ENCODE results near the gene ZNF418. TPM values are rescaled to one million over a fixed set of nuclear protein-coding genes. Genes with fewer than 3 reads are reported as not detected.
A peak's percentile ranks its signal among the peaks of the same experiment; 100 is the strongest.

The ZNF418 gene
- total RNA-seq, 1 experiment from 2014 or later = 20.8 TPM

- TF ChIP-seq ETV6 (CRISPR knock-in tag; IDR thresholded peaks at IDR 0.05) = no peak
- TF ChIP-seq OVOL2 (CRISPR knock-in tag; IDR thresholded peaks at IDR 0.05; ENCODE audit: borderline replicate concordance) = no peak
- TF ChIP-seq, protein P1, sequence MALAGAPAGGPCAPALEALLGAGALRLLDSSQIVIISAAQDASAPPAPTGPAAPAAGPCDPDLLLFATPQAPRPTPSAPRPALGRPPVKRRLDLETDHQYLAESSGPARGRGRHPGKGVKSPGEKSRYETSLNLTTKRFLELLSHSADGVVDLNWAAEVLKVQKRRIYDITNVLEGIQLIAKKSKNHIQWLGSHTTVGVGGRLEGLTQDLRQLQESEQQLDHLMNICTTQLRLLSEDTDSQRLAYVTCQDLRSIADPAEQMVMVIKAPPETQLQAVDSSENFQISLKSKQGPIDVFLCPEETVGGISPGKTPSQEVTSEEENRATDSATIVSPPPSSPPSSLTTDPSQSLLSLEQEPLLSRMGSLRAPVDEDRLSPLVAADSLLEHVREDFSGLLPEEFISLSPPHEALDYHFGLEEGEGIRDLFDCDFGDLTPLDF (CRISPR knock-in tag; IDR thresholded peaks at IDR 0.05) = no peak
- no peak for TF ChIP-seq ATF1 (CRISPR knock-in tag; IDR thresholded peaks at IDR 0.05)
- no peak for TF ChIP-seq ESRRA (CRISPR knock-in tag; IDR thresholded peaks at IDR 0.05; ENCODE audit: borderline replicate concordance)
- TF ChIP-seq GRHL2 (CRISPR knock-in tag; IDR thresholded peaks at IDR 0.05; ENCODE audit: insufficient replicate concordance, severe bottlenecking) = no peak
- TF ChIP-seq ARID4B (CRISPR knock-in tag; IDR thresholded peaks at IDR 0.05; ENCODE audit: borderline replicate concordance) = no peak
- TF ChIP-seq IRF2 (CRISPR knock-in tag; IDR thresholded peaks at IDR 0.05; ENCODE audit: borderline replicate concordance, low read depth) = no peak
- TF ChIP-seq ZNF263 (CRISPR knock-in tag; IDR thresholded peaks at IDR 0.05; ENCODE audit: low read depth) = no peak
- no peak for TF ChIP-seq TCF7 (CRISPR knock-in tag; IDR thresholded peaks at IDR 0.05; ENCODE audit: low read depth)
- TF ChIP-seq GABPB1 (CRISPR knock-in tag; IDR thresholded peaks at IDR 0.05) = no peak
- peak; percentile 83; the same call in 1 of the 2 replicates for TF ChIP-seq FOXP1 (CRISPR knock-in tag; IDR thresholded peaks at IDR 0.05; ENCODE audit: borderline replicate concordance)
- no peak for TF ChIP-seq IRF1 (CRISPR knock-in tag; IDR thresholded peaks at IDR 0.05)
- 0 out of 2 replicates have a peak, but pooled peaks have one; percentile 50 for TF ChIP-seq ZNF232 (CRISPR knock-in tag; IDR thresholded peaks at IDR 0.05)
- no peak for TF ChIP-seq ZMAT4 (CRISPR knock-in tag; IDR thresholded peaks at IDR 0.05)
- TF ChIP-seq, protein P2, sequence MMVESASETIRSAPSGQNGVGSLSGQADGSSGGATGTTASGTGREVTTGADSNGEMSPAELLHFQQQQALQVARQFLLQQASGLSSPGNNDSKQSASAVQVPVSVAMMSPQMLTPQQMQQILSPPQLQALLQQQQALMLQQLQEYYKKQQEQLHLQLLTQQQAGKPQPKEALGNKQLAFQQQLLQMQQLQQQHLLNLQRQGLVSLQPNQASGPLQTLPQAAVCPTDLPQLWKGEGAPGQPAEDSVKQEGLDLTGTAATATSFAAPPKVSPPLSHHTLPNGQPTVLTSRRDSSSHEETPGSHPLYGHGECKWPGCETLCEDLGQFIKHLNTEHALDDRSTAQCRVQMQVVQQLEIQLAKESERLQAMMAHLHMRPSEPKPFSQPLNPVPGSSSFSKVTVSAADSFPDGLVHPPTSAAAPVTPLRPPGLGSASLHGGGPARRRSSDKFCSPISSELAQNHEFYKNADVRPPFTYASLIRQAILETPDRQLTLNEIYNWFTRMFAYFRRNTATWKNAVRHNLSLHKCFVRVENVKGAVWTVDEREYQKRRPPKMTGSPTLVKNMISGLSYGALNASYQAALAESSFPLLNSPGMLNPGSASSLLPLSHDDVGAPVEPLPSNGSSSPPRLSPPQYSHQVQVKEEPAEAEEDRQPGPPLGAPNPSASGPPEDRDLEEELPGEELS (CRISPR knock-in tag; IDR thresholded peaks at IDR 0.05) = no peak
- TF ChIP-seq, protein P3, sequence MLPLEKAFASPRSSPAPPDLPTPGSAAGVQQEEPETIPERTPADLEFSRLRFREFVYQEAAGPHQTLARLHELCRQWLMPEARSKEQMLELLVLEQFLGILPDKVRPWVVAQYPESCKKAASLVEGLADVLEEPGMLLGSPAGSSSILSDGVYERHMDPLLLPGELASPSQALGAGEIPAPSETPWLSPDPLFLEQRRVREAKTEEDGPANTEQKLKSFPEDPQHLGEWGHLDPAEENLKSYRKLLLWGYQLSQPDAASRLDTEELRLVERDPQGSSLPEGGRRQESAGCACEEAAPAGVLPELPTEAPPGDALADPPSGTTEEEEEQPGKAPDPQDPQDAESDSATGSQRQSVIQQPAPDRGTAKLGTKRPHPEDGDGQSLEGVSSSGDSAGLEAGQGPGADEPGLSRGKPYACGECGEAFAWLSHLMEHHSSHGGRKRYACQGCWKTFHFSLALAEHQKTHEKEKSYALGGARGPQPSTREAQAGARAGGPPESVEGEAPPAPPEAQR (CRISPR knock-in tag; IDR thresholded peaks at IDR 0.05) = no peak
- no peak for TF ChIP-seq GTF2I (CRISPR knock-in tag; conservative IDR thresholded peaks at IDR 0.05)
- no peak for TF ChIP-seq SOX15 (CRISPR knock-in tag; IDR thresholded peaks at IDR 0.05)
- peak; percentile 62; the same call in 1 of the 2 replicates for TF ChIP-seq E2F5 (CRISPR knock-in tag; IDR thresholded peaks at IDR 0.05)
- TF ChIP-seq, protein P4, sequence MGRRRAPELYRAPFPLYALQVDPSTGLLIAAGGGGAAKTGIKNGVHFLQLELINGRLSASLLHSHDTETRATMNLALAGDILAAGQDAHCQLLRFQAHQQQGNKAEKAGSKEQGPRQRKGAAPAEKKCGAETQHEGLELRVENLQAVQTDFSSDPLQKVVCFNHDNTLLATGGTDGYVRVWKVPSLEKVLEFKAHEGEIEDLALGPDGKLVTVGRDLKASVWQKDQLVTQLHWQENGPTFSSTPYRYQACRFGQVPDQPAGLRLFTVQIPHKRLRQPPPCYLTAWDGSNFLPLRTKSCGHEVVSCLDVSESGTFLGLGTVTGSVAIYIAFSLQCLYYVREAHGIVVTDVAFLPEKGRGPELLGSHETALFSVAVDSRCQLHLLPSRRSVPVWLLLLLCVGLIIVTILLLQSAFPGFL (CRISPR knock-in tag; IDR thresholded peaks at IDR 0.05; ENCODE audit: borderline replicate concordance) = no peak
Observed at GRCh38 chr19:57934820-57935665, at the start of gene ZNF418 (continued).

Measured in WTC11 (cell line).